ENCODE results near the gene APOBEC3B. TPM values are rescaled to one million over a fixed set of nuclear protein-coding genes. Genes with fewer than 3 reads are reported as not detected.
A peak's percentile ranks its signal among the peaks of the same experiment; 100 is the strongest.
"Not testable (repeated sequence)": the region's sequence is repeated elsewhere in the genome, so short reads cannot be mapped to it uniquely, and the experiment has no call there.

Gene APOBEC3B
- total RNA-seq, 1 donor from 2014 or later, result 17.0 TPM

- not testable (repeated sequence) for DNase-seq (ENCODE audit: low spot score); H3K27me3 Mint-ChIP-seq (ENCODE audit: low read depth); H3K9me3 Mint-ChIP-seq
- H3K4me3 Mint-ChIP-seq (ENCODE audit: low read depth), result peak overlapping the region; percentile 73
- peak overlapping the region; percentile 82 for H3K27ac Mint-ChIP-seq
- H3K4me1 Mint-ChIP-seq (ENCODE audit: low read depth), result peaks cover 21% of the 10 kb centered on the region
- H3K36me3 Mint-ChIP-seq (ENCODE audit: low read depth), result peaks cover 14% of the 10 kb centered on the region
- intact Hi-C loops (cut with micrococcal nuclease), result loop anchor here (5.0 kb wide), 1 partner anchor 47 kb away; no protein-coding TSS in a partner anchor
Observed at GRCh38 chr22:39040155-39040537, 58.0 kb downstream of the APOBEC3B start.

- peak within 1 kb of the TSS; percentile 90 for H3K4me3 Mint-ChIP-seq (ENCODE audit: low read depth)
- not testable (repeated sequence) for H3K9me3 Mint-ChIP-seq; H3K27me3 Mint-ChIP-seq (ENCODE audit: low read depth)
- DNase-seq (ENCODE audit: low spot score), result peak; percentile 73
- peaks cover 21% of the 10 kb centered on the region for H3K4me1 Mint-ChIP-seq (ENCODE audit: low read depth)
- intact Hi-C loops (cut with micrococcal nuclease), result loop anchor here (5.0 kb wide), 1 partner anchor 47 kb away; no protein-coding TSS in a partner anchor
- peak within 1 kb of the TSS; percentile 86 for H3K27ac Mint-ChIP-seq
- H3K36me3 Mint-ChIP-seq (ENCODE audit: low read depth), result peaks cover 19% of the 10 kb centered on the region
Observed at GRCh38 chr22:39040538-39041296, 58.6 kb downstream of the APOBEC3B start, which contains the start of gene APOBEC3F. Gene APOBEC3F (plus strand): TSS chr22:39040864. CDS start chr22:39040961, 97 bp downstream.

- H3K4me1 Mint-ChIP-seq (ENCODE audit: low read depth), result peaks cover 20% of the 10 kb centered on the region
Observed at GRCh38 chr22:39041908-39042307, 59.8 kb downstream of the APOBEC3B start.

More at GRCh38 chr22:39041908-39042307, 59.8 kb downstream of the APOBEC3B start:
- DNase-seq (ENCODE audit: low spot score), result no peak
- Mint-ChIP-seq H3K27me3 (ENCODE audit: low read depth) (no peaks in the 10 kb centered on the region), H3K36me3 (ENCODE audit: low read depth) (peaks cover 30% of the 10 kb centered on the region), H3K4me3 (ENCODE audit: low read depth) (peak overlapping the region; percentile 90), H3K27ac (no peak overlapping the region), H3K9me3 (no peaks in the 10 kb centered on the region)
- intact Hi-C loops (cut with micrococcal nuclease), result loop anchor here (5.0 kb wide), 1 partner anchor 45 kb away; no protein-coding TSS in a partner anchor

Other genes starting within 250 kb of the APOBEC3B start
- 121 and 123 TPM in 2 replicates for gene SUN2, start 226.3 kb upstream of the APOBEC3B start, total RNA-seq
- 4.7 and 6.1 TPM in 2 replicates for gene DNAL4, start 188.2 kb upstream of the APOBEC3B start, total RNA-seq
- gene NPTXR, start 138.3 kb upstream of the APOBEC3B start, total RNA-seq, result 1.4 and 1.7 TPM in 2 replicates
- gene CBX6, start 110.1 kb upstream of the APOBEC3B start, total RNA-seq, result 117 and 120 TPM in 2 replicates
- gene APOBEC3A, start 24.7 kb upstream of the APOBEC3B start, total RNA-seq, result not detected in 2 replicates
- gene APOBEC3C, start 31.9 kb downstream of the APOBEC3B start, total RNA-seq, result 91.7 and 93.1 TPM in 2 replicates
- 29.7 and 31.2 TPM in 2 replicates for gene APOBEC3D, start 38.8 kb downstream of the APOBEC3B start, total RNA-seq
- 23.8 and 24.1 TPM in 2 replicates for gene APOBEC3F, start 58.5 kb downstream of the APOBEC3B start, total RNA-seq
- gene APOBEC3G, start 94.9 kb downstream of the APOBEC3B start, total RNA-seq, result 61.4 and 63.7 TPM in 2 replicates
- gene APOBEC3H, start 114.9 kb downstream of the APOBEC3B start, total RNA-seq, result 7.3 and 8.3 TPM in 2 replicates
- 11.6 and 11.8 TPM in 2 replicates for gene CBX7, start 170.3 kb downstream of the APOBEC3B start, total RNA-seq

Measured in activated T-helper 2 cell treated with anti-CD3 and anti-CD28 coated beads, Interferon-gamma antibody, Interleukin-2, Interleukin-4, amounts not matched to agents 10 μg/mL and 5 μg/mL and 100 μg/mL, durations not matched to agents 14 hours and 24 hours and 36 hours (primary cell).